ENCODE measurements around the gene PAPLN. TPM values are rescaled to one million over a fixed set of nuclear protein-coding genes. Genes with fewer than 3 reads are reported as not detected.

The PAPLN gene
- total and polyA plus RNA-seq, 2 experiments from 2014 or later: 2.8 to 13.2 TPM

DNA sequence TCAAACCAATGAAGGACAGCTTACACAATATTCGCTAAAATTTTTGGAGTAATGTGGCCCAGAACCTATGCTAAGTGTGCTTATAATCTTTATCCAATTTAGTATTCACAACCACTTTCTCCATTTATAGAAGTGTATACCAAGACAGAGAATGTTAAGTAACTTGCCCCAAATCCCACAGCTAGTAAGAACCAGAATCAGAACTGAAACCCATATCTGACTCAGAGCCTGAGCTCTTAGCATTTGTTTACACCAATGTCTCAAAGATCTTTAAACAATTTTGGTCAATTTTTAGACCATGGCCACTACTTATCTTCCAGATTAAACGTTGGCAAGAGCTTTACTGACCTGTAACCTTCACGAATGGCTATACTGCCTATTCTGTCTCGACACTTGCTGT is 53.0 kb downstream of the PAPLN start (continued):
- TF ChIP-seq CTCF (conservative IDR thresholded peaks at IDR 0.05; ENCODE audit: low read depth in 2 of 2) (no peak), NANOG (IDR thresholded peaks at IDR 0.05; ENCODE audit: borderline replicate concordance) (no peak), JUNB (IDR thresholded peaks at IDR 0.05; ENCODE audit: unreplicated experiment) (no peak), EZH2phosphoT487 (IDR thresholded peaks at IDR 0.05; ENCODE audit: unreplicated experiment) (no peak), POLR2AphosphoS5 (IDR thresholded peaks at IDR 0.05; ENCODE audit: low read depth) (no peak), REST (IDR thresholded peaks at IDR 0.05; ENCODE audit: unreplicated experiment) (no peak), CREB1 (CRISPR knock-in tag; IDR thresholded peaks at IDR 0.05; ENCODE audit: low read depth) (no peak)

GRCh38 chr14:73293782-73294781 is 56.8 kb downstream of the PAPLN start:
- H2AFZ ChIP-seq: no peak overlapping the region
- Mint-ChIP-seq H3K27me3 (ENCODE audit: insufficient read depth, low read depth, poor library complexity) (no peaks in the 10 kb centered on the region), H3K36me3 (ENCODE audit: low read depth) (peaks cover 24% of the 10 kb centered on the region; the same call in 2 of the 3 replicates), H3K27ac (peak overlapping the region; percentile 31; the same call in 1 of the 2 replicates), H3K4me3 (no peak overlapping the region), H3K9me3 (no peaks in the 10 kb centered on the region), H3K4me1 (peaks cover 16% of the 10 kb centered on the region)
- DNase-seq (ENCODE audit: low spot score) (no peak), ATAC-seq (no peak)
- H3K9me2 ChIP-seq (ENCODE audit: insufficient read depth): no peaks in the 10 kb centered on the region
- no peak overlapping the region for H3K4me2 ChIP-seq
- H3K36me3 ChIP-seq (ENCODE audit: insufficient read depth): no peaks in the 10 kb centered on the region
- no peak overlapping the region for H3K27ac ChIP-seq (ENCODE audit: low read depth)
- H4K20me1 ChIP-seq (replicated peaks; ENCODE audit: insufficient read depth): no peaks in the 10 kb centered on the region
- H3K4me3 ChIP-seq: no peak overlapping the region
- H3K79me2 ChIP-seq (replicated peaks; ENCODE audit: insufficient read depth): no peaks in the 10 kb centered on the region
- no peaks in the 10 kb centered on the region for H3F3A ChIP-seq (replicated peaks; ENCODE audit: low read depth)
- no peaks in the 10 kb centered on the region for H3K27me3 ChIP-seq (ENCODE audit: insufficient read depth)
- H3K4me1 ChIP-seq (ENCODE audit: insufficient read depth): peaks cover 19% of the 10 kb centered on the region
- TF ChIP-seq CTCF (conservative IDR thresholded peaks at IDR 0.05; ENCODE audit: low read depth in 2 of 2) (no peak), EZH2phosphoT487 (IDR thresholded peaks at IDR 0.05; ENCODE audit: unreplicated experiment) (no peak), ZNF114 (CRISPR knock-in tag; IDR thresholded peaks at IDR 0.05) (no peak), STAT1 (IDR thresholded peaks at IDR 0.05; ENCODE audit: unreplicated experiment) (no peak), POLR2AphosphoS5 (IDR thresholded peaks at IDR 0.05; ENCODE audit: low read depth) (no peak), NANOG (IDR thresholded peaks at IDR 0.05; ENCODE audit: borderline replicate concordance) (no peak), REST (IDR thresholded peaks at IDR 0.05; ENCODE audit: unreplicated experiment) (no peak), ZNF331 (CRISPR knock-in tag; IDR thresholded peaks at IDR 0.05; ENCODE audit: low read depth) (no peak), EZH2 (IDR thresholded peaks at IDR 0.05; ENCODE audit: low read depth, unreplicated experiment) (no peak), JUNB (IDR thresholded peaks at IDR 0.05; ENCODE audit: unreplicated experiment) (no peak), CREB1 (CRISPR knock-in tag; IDR thresholded peaks at IDR 0.05; ENCODE audit: low read depth) (no peak)
- TF ChIP-seq, protein P1, sequence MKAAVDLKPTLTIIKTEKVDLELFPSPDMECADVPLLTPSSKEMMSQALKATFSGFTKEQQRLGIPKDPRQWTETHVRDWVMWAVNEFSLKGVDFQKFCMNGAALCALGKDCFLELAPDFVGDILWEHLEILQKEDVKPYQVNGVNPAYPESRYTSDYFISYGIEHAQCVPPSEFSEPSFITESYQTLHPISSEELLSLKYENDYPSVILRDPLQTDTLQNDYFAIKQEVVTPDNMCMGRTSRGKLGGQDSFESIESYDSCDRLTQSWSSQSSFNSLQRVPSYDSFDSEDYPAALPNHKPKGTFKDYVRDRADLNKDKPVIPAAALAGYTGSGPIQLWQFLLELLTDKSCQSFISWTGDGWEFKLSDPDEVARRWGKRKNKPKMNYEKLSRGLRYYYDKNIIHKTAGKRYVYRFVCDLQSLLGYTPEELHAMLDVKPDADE (IDR thresholded peaks at IDR 0.05): no peak

Measured in GM23338 (cell line).